Ureter (tissue), 1 donor: Measurements from ENCODE around the gene GTPBP4. TPM values are rescaled to one million over a fixed set of nuclear protein-coding genes. Genes with fewer than 3 reads are reported as not detected.

Experiments
- DNase-seq: peaks from one replicate; pipeline ENCODE4 v3.0.0-alpha.2; 2020; ENCODE audit warnings: low spot score
- total RNA-seq: library from RNA; stranded (reverse); gene quantifications from one replicate; pipeline ENCODE4 v1.2.4, GENCODE V29; 2023
- donor health status: DM: yes; HTN: yes; CAD: no.

GTPBP4 gene
- total RNA-seq, result 53.5 TPM

DNA sequence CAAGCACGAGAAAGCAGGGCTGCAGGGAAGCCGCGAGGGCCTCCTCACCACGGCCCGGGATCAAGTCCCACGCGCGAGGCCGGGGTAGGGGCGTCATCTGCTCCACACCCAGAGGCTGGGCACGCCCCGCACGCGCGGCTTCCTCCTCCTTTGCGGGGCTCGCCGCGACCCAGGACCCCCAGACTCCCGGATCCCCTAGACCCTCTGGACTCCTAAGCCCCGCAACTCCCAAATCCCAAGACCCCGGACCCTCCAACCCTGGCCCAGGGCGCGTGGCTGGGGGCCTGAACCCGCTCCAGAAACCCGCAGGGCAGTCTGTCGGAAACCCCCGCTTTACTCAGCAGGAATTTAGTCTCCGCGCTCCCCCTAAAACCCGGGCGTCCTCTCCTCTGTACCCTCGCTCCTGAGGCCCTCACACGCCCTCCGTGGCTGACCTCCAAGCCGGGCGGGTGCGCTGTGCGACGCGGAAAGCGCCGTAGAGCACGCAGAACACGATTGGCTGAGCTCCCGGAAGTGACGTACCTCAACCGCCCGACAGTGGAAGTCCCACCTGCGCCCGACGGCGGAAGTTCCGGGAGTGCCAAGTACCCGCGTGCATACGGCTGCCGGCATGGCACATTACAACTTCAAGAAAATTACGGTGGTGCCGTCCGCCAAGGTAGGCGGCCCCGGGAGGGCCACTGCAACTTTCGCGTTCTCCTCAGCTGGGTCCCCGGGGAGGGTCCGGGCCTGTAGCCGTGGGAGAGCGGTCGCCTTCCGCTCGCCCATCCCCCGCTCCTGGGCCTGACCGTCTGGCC lies at the start of gene GTPBP4:
Gene GTPBP4 (plus strand): TSS at position 565 of the 797 bp plus-strand sequence. CDS start 46 bp downstream, at position 611.
- DNase-seq, result peak; percentile 99

DNA sequence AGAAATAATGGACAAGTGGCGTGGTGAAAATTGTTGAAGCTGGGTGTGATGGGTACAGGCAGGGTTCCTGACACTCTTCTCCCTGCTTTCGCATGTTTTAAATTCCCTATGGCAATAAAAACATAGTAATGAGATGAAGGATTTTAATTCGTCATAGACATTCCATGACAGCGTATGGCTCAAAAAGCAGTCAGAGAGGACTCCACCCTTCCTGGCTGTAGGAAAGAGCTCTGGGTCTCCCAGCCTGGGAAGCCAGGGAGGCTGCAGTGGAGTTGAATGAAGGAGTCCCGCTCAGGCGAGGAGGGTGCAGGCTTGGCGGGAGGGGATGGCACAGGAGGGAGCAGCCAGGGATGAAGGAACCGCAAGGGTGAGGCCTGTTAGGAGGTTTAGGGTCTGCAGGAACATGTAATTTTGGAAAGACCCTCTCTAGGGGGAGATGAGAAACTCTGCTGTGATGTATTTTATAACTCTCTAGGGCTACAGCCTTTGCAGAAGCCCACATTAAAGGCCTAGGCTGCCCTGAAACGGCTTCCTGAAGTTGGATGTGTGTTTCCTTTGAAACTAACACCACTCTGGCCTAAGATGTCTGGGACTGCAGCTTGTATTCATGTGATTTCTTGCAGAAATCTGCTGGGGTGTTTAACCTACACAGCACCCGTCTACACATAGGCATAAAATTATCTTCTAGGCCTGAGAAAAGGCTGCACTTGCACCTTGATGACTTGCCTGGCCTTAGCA lies 49.1 kb upstream of the GTPBP4 start:
- no peak for DNase-seq

DNA sequence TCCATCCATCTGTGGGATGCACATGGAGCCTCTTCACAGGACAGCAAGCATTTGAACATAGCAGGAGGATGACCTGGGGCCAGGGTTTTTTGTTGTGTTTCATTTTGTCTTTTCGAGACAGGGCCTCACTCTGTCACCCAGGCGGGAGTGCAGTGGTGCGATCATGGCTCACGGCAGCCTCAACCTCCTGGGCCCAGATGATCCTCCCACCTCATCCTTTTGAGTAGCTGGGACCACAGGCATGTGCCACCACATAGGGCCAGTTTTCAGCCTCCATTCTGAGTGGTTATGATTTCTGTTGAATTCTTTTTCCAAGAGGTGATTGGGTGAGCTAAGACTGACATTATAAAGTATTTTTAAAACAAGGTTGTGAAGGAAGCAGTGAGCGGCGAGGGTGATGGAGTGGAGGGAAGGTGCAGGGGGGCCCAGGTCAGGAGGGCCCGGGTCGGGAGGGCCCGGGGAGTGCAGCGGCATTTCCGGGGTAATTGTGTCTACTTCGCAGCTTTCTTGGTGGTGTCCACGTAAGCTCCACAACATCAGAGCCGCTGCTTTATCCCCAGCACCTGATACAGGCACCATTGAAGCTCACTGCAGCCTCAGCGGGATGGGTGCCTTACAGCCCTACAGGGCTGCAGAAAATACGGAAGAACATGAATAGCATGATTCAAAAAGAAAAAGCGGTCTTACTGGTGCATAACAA lies 44.8 kb upstream of the GTPBP4 start:
- no peak for DNase-seq

DNA sequence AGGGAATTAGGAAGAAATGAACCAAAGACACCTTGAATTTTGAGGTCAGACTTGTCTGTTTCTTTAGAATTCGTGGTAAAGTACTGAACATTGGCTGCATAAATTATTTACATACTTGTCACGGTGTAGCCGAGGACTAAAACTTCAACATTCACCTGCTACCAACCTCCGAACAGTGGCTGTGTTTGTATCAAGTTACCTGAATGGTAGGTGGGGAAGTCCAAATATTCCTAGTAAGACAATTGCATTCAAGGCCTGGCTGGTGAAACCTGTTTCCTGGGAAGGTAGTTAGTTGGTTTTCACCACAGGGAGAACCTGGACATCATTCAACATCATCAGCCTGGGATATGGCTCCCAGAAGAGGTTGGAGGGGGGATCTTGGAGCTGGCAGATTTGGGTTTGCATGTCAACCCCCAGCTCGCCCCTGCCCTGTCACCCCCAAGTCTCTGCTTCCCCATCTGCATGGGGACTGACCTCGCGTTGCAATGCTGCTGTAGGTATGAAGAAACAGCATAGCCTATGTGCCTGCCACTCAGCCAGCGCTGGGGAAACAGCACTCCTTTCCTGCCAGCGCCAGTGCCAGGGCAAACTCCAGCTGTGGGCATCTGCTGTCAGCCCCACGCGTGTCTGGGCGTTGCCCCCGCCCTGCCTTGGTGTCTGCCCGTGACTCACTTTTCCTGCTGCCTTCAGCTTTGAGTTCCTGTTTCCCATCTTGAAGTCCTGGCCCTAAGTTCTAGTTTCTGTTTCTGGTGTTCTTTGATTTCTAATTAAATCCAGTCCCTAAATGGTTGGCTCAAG lies 44.0 kb upstream of the GTPBP4 start:
- DNase-seq, result peak; percentile 59

DNA sequence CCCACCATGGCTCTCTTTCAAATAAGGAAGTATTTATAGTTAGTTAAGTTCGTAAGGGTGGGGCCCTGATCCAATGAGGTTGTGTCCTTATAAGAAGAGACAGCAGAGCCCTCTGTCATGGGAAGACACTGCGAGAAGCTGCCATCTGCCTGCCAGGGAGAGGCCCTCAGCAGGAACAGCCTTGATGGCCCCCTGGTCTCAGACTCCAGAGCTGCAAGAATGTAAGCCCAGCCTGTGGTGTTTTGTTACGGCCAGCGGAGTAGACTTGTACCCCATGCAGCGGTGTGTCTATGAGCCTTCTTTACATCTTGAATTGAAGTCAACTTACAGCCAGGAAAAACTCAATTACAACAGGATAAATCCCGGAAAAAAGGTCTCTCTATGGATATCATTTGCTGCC lies 42.5 kb upstream of the GTPBP4 start:
- no peak for DNase-seq

DNA sequence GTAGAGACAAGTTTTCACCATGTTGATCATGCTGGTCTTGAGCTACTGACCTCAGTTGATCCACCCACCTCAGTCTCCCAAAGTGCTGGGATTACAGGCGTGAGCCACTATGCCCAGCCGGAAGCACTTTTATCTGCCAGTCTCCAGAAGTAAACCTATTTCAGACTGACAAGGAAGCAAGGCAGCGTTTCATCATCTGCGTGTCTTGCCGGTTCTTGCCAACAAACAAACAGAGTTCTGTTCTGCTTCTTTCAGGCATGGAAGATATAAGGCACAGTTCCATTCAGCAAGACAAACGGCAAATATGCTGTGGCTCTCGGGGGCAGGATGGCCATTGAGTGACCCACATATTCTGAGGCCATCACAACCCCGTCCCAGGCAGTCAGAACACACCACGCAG lies 41.2 kb upstream of the GTPBP4 start:
- no peak for DNase-seq

DNA sequence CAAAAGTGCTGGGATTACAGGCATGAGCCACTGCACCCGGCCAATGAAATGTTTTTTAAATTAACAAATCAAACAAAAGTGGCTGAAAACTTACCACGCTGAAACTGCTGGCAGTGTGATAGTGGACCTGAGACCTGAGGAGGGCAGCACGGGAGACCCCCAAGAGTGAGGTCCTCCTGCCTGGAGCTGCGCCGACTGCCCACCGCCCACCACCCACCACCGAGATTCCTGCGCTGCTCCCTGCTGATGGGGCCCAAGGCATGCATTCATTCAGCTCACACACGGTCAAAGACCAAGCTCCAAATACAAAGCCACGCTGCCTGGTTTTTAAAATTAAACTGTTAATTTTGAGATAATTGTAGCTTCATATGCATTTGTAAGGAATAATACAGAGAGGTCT lies 40.4 kb upstream of the GTPBP4 start:
- no peak for DNase-seq

DNA sequence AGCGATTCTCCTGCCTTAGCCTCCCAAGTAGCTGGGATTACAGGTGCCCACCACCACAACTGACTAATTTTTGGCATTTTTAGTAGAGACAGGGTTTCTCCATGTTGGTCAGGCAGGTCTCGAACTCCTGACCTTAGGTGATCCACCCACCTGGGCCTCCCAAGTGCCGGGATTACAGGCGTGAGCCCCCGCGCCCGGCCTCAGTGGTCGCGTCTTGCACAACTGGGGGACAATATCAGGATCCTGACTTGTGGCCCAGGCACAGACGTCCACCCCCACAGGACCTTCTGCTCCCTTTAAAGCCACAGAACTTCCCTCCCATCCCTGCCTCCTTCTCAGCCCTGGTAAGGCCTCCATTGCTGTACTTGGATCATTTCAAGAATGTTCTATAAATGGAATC lies 39.9 kb upstream of the GTPBP4 start:
- no peak for DNase-seq

DNA sequence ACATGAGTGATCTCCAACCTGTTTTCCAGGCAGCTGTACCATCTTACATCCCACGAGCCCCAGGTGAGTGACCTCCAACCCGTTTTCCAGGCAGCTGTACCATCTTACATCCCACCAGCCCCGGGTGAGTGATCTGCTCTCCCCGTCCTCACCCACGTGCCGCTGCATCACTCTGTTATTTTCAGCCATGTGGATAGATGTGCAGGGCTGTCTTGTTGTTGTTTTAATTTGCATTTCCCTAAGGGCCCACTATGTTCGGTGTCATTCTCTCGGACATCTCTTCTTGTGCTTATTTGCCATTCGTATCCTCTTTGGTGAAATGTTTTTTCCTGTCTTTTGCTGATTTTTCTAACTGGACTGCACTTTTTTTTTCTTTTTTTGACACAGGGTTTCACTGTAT lies 38.8 kb upstream of the GTPBP4 start:
- DNase-seq, result no peak

DNA sequence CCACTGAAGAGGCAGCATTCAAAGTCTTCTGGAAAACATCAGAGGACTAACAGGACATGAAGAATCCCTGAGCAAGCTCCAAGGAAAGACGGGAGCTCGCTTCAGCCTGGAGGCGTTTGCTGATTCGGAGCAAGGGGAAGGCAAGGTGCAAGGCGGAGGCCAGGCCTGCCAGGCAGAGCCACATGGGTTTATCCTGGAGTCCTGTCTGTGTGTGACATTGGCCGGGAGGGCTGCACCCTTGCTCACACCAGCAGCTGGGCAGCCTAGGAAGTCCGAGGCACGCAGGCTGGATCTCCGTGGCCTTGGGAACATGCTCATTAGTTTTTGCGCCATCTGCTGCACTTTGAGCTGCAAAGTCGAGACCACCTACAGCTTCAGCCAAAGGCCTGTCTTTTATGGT lies 34.4 kb upstream of the GTPBP4 start:
- DNase-seq, result no peak

DNA sequence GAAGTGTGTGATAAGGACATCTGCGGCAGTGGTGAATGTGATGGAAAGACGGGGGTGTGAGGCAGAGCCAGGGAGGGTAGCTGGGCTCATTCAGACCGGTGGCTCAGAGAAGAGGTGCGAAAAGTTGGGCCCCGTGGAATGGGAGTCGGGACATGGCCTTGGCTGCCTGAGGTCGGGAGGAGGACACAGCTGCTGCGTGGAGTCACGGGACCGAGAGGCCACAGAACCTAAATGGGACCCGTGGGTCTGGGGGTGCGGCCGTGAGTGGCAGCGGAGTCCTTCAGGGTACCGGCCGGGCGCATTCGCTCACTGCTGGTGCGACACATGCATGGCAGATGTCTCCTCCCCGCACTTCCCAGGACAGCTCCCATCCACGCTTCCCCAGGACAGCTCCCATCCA lies 33.8 kb upstream of the GTPBP4 start:
- DNase-seq, result no peak

DNA sequence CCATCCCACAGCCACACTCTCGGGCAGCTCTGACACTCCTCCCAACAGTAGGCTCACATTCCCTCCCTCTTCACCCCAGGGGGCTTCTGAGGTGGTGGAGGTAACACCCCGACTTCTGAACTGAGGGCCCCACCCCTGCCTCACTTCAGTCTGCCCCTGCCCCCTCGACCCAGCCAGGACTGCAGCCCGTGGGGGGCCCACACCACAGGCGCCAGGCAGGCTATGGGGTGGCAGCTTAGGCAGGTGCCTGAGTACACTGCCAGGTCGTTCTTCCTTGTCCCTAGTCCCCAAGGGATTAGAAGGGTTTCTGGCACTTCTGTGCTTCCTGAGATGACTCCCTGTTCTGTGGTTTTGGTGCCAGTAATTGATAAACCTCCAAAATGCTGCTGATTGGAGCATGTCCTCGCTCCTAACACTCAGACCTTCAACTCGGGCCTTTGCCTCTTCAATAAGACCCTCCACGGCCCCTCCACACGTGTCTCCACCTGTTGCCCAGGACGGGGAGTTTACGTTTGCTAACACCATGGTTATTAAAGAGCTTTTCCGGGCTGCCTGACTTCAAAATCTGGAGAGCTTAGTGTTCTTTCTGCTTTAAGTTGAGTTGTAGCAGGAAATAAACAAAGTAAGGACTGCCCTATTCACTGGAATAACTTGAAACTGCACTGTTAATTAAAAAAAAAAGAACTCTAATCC lies 33.0 kb upstream of the GTPBP4 start:
- no peak for DNase-seq

DNA sequence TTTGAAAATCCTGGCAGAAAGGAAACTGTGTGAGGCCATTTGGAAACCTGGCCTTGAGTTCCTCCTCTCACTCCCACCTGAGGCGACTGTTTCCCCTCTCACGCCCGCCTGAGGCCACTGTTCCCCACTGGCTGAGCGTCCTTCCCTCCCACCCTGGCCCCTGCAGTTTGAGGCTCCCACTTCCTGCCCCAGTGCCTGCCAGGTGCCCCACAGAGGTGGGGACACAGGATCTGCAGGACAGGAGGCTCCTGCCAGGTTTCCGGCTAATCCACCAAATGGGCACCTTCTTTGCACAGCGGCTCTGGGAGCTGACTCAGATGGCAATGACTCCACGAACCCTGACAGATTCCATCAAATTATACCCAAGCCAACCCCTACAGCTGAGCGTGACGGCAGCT lies 32.4 kb upstream of the GTPBP4 start:
- no peak for DNase-seq

DNA sequence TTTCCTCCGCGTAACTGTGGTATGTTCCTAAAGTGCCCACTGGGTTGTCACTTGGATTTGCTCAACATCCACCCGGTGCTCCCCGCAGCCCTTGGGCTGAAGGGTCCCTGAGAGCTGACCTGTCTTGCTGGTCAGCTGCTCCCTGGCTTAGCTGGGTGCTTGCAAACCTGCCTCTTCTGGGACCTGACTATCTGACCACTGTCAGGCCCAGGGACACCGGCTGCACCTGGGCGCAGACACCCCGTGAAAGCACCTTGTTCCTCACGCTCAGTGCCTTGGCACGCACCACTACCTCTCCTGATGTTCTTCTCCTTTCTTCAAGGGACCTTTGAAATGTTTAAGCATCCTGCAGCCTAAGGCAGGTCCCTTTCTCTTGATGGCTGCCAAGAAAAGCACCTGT lies 30.1 kb upstream of the GTPBP4 start:
- no peak for DNase-seq

DNA sequence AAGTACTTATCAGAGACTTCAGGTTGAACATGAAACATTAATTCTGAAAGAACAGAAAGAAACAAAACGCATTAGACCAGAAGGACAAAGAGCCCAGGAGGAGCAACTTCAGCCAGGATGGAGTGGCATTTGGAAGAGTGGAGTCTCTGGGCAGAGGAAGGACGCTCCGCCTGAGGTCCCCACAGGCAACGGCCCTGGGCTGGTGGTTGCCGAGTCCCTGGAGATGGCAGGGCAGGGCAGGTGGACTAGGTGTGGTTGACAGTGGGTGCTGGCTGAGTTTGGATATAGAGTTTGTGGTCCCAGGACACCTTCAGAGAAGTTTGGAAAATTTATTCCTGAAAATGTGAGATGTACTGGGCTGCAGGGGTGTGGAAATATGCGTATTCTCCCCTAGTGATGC lies 29.4 kb upstream of the GTPBP4 start:
- no peak for DNase-seq

DNA sequence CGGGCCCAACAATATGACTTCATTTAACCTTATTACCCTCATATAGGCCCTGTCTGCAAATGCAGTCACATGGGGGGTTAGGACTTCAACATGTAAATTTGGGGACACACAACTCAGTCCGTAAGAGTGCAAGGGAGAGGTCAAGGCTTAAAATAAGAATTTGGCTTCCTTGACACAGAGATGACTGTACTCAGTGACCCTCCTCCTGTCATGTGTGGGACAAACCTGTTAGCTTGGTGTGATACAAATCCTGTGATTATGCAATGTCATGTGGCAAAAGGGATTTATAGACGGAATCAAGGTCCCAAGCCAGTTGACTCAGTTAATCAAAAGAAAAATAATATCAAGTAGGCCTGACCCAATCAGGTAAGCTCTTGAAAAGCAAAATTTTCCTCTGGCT lies 25.9 kb upstream of the GTPBP4 start:
- DNase-seq, result no peak

DNA sequence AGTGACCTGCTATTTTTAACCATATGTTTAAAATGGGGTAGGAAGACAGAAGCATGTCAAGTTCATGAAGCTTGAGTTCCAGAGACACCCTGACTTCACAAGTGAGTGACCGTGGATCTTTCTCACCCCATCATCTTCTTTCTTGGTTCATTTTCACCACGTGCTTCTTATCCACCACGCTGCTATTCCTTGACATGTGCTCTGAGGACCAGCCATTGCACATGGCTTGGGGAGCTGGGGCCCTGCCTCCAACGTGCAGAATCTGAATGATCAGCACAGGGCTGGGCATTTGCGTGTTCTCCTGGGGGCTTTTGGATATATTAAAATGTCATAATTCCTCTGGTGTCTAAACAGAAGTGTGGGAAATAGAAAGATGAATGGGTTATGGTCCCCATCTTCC lies 25.0 kb upstream of the GTPBP4 start:
- no peak for DNase-seq

DNA sequence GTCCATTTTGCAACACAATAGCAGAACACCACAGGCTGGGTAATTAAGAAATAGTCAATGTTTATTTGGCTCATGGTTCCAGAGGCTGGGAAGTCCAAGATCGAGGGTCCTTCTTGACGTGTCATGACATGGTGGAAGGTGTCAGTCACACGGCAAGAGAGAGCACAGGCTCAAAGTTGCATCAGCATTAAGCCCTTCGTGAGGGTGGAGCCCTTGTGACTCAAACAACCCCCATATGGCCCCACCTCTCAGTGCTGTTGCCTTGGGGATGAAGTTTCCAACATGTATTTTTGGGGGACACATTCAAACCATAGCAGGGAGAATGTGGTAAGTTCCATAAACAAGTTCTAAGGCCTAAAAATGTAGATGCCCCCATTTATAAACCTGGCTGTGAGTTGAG lies 24.6 kb upstream of the GTPBP4 start:
- no peak for DNase-seq

DNA sequence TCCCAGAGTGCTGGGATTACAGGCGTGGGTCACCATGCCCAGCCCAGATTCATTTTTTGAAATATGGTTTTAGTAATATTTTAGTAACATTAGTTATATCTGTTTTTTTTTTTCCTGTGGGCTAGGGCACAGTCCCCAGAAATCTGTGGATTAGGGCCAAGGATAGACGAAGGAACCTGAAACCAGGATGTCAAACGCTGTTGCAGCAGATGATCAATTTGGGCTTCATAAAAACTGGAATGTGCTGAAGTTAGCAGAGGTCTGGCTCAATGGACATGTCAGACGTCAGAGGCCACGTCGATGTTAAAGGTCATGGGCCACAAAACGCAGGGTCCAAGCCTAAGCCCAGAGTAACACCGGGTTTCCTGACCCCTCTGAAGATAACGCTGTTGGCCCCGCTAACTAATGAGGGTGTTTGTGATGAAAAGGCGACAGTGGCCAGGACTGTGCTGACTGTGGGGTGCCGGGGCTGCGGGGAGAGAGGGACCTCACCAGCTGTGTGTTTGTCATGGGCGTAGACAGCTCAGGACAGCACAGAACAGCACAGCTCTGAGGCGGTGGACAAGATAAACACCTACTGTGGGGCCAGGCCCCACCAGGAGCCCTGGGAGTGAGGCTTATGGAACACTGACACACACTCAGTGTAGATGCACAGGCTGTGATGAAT lies 23.8 kb upstream of the GTPBP4 start:
- DNase-seq, result no peak

DNA sequence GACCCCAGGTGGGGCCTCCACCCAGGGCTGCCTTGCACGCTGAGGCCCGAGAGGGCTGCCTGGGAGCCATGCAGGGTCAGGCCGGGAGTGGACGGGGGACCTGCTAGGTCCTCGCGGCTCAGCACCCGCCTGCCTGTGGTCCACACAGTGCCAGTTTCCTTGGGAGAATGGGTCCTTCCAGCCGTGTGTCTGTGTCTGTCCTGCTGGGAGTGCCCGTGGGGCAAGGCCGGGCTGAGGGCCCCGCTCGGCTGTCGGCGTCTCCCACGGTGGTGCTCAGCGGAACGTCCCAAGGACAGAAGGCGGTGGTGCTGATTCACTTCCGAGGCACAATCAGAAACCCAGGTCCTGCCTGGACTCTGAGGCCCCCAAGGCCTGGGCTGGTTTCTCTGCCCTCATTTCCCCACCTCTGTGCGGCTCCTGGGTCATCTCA lies 23.2 kb upstream of the GTPBP4 start:
- no peak for DNase-seq
